ENCODE data around the gene RHOH.
"Not testable (repeated sequence)": the region's sequence is repeated elsewhere in the genome, so short reads cannot be mapped to it uniquely, and the experiment has no call there.

RHOH gene

GRCh38 chr4:40262077-40262528 is 65.3 kb downstream of the RHOH start:
- DNase-seq (ENCODE audit: low spot score), result no peak

DNA sequence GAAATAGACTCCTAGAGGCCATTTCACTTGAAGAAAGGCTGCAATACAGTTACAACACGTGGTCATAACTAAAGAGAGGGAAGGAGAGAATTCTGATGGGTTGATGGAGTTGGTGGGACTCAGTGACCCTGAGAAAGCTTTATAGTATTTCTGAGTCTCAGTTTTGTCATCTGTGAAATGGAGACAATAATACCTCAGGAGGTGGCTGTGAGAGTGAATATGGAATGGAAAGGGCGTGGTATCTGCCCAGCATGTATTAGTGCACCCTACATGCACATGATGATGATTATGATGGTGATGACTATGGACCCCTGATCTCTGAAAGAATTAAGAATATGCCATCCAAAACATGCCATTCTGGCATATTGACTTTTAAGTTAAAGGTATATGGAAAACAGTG is 66.0 kb downstream of the RHOH start:
- no peak for DNase-seq (ENCODE audit: low spot score)

DNA sequence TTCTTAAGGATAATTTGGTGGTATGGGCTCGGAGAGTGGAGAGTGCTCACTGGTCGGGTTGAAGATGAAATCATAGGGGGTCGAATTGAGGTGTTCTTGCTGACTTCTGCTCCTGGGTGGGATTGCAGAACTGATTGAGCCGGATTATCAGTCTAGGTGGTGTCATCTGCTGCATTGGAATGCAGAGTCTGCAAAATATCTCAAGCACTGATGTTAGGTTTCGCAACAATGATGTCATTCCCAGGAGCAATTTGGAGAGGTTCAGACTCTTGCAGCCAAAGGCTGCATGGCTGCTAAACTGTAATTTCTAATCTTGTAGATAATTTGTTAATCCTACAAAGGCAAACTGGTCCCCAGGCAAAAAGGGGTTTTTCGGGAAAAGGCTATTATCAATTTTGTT is 67.7 kb downstream of the RHOH start:
- no peak for DNase-seq (ENCODE audit: low spot score)

- no peak for DNase-seq (ENCODE audit: low spot score)
Observed at GRCh38 chr4:40264995-40265909, 68.4 kb downstream of the RHOH start.

DNA sequence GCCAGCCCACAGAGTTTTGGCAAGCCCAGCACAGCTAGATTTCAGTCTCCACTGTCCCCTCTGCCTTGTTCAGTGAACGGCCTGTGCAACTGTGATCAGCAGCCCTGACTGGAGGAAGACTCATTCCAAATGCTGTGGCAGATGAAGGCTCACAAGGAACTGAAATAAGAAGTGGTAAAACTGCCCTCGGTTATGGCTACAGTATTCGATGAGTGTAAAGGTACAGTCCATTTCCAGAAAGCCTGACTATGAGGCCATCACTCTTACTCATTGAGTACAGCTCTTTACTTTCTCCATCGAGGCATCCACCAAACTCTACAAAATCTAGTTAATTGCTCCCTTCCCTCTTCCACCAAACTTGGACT is 69.1 kb downstream of the RHOH start:
- no peak for DNase-seq (ENCODE audit: low spot score)

- no peak for DNase-seq (ENCODE audit: low spot score)
Observed at GRCh38 chr4:40269133-40269532, 72.3 kb downstream of the RHOH start.

- DNase-seq (ENCODE audit: low spot score), result no peak
Observed at GRCh38 chr4:40270609-40271008, 73.8 kb downstream of the RHOH start.

DNA sequence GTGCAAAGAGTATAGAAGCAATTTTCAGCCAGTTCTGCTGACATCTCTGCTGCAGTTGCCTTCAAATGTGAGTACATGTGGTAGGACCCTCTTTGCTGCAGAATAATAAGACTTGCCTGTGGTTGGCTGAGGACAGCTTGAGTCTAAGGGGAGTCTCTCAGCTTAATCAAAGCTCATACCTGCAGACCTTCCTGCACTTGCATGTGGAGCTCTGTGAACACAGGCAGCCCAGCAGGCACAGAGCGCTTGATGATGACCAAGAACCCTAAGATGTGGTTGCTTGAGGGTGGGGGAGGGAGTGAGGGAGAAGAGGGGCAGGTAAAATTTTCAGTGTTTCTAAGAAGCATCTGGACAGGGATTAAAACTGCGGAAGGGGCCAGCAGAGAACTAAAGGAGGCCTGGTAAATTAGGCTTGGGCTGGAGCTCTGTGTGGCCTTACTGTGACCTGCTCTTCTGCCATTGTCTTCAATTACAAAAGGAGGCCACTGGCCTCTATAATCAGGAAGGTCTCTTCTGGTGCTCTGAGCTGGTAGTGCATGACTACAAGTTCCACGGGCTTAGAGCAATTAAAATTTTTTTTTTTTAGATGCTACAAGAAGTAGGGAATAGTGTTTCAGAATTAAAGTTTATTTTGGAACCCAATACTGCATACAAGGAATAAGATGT is 78.4 kb downstream of the RHOH start:
- DNase-seq (ENCODE audit: low spot score), result no peak

GRCh38 chr4:40276546-40276945 is 79.7 kb downstream of the RHOH start:
- DNase-seq (ENCODE audit: low spot score), result no peak

GRCh38 chr4:40280586-40280985 is 83.8 kb downstream of the RHOH start:
- DNase-seq (ENCODE audit: low spot score), result no peak

- no peak for DNase-seq (ENCODE audit: low spot score)
Observed at GRCh38 chr4:40281099-40281498, 84.3 kb downstream of the RHOH start.

GRCh38 chr4:40281913-40282312 is 85.1 kb downstream of the RHOH start:
- DNase-seq (ENCODE audit: low spot score), result no peak

GRCh38 chr4:40282857-40283256 is 86.0 kb downstream of the RHOH start:
- not testable (repeated sequence) for DNase-seq (ENCODE audit: low spot score)

GRCh38 chr4:40283413-40283812 is 86.6 kb downstream of the RHOH start:
- DNase-seq (ENCODE audit: low spot score), result no peak

DNA sequence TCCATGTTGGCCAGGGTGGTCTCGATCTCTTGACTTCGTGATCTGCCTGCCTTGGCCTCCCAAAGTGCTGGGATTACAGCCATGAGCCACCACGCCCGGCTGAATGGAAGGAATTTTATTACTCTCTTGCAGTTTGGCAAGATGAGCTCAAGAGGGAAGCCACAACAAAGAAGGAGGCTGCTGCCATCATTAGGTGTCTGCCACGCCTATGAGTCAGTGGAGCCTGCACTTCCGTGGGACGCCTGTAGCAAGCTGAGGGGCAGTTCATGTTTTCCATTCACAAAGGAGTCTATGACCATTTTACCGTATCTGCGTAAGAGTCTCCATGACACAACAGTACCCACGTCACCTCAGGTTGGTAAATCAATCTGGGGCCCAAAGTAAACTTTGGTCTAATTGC is 87.1 kb downstream of the RHOH start:
- no peak for DNase-seq (ENCODE audit: low spot score)

GRCh38 chr4:40285692-40286091 is 88.9 kb downstream of the RHOH start:
- no peak for DNase-seq (ENCODE audit: low spot score)

DNA sequence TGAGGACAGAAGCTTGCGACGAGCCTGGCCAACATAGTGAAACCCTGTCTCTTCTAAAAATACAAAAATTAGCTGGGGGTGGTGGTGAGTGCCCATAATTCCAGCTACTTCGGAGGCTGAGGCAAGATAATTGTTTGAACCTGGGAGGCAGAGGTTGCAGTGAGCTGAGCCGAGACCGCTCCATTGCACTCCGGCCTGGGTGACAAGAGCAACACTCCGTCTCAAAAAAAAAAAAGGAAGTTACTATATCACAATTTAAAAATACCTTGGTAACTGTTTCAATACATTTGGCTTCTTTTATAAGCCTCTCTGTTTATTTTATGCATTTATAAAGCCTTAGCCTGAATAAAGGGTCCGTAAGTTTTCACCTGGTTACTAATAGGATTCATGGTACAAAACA is 91.7 kb downstream of the RHOH start:
- DNase-seq (ENCODE audit: low spot score), result no peak

GRCh38 chr4:40289366-40290188 is 92.7 kb downstream of the RHOH start:
- DNase-seq (ENCODE audit: low spot score), result no peak

- not testable (repeated sequence) for DNase-seq (ENCODE audit: low spot score)
Observed at GRCh38 chr4:40290611-40291186, 93.9 kb downstream of the RHOH start.

DNA sequence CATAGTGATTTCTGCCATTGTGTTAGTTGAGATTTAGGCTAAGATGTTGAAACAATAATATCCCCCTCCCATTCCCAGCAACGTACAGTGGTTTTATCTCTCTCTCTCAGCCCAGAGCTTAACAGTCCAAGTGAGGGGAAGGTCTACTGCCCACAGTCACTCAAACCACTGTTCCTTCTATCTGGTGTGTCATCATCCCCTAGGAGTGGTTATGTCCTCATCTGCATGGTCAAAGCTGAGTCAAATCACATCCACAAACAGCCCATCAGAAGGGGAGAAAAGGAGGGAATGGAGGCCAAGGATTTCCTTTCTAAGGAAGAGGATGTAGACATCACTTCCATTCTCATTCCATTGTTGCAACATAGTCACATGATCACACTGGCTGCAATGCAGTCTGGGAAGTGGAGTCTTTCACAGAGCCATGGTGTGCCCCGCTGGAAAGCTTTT is 95.5 kb downstream of the RHOH start:
- no peak for DNase-seq (ENCODE audit: low spot score)

GRCh38 chr4:40294339-40294738 is 97.5 kb downstream of the RHOH start:
- DNase-seq (ENCODE audit: low spot score), result no peak

DNA sequence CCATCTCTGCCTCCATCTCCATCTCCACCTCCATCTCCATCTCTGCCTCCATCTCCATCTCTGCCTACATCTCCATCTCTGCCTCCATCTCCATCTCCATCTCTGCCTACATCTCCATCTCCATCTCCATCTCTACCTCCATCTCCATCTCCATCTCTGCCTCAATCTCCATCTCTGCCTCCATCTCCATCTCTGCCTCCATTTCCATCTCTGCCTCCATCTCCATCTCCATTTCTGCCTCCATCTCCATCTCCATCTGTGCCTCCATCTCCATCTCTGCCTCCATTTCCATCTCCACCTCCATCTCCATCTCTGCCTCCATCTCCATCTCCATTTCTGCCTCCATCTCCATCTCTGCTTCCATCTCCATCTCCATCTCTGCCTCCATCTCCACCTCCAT is 98.2 kb downstream of the RHOH start:
- not testable (repeated sequence) for DNase-seq (ENCODE audit: low spot score)

Data from germinal center (tissue), 1 donor.